Panc1 (cell line): ENCODE data around the gene SCAF1. TPM values are rescaled to one million over a fixed set of nuclear protein-coding genes. Genes with fewer than 3 reads are reported as not detected.

Experiments used
- ATAC-seq: fragments of 200-7000 bp; cut with Tn5 transposase; 2 replicates; pipeline ENCODE4 v1.9.1; 2020; ENCODE audit warnings: mild to moderate bottlenecking, moderate library complexity
- BruUV-seq: library from RNA; stranded (reverse); fragments of 400-500 nt; replicated peaks from 2 replicates; lab custom pipeline; 2021; lab: Mats Ljungman, UMichigan
- CTCF ChIA-PET: fragments of 300-600 bp; sonication (Branson Sonifier 250); formaldehyde crosslinking; loops from one replicate; lab custom pipeline; 2022; ENCODE audit warnings: antibody characterized with exemption; lab: Charles Lee
- POLR2A ChIA-PET: fragments of 300-600 bp; sonication (Branson Sonifier 250); formaldehyde crosslinking; loops from one replicate; lab custom pipeline; 2022; ENCODE audit warnings: antibody characterized with exemption; lab: Charles Lee
- DNase-seq: peaks from one replicate; pipeline ENCODE4 v3.0.0-alpha.2; 2010; ENCODE audit warnings: low read depth, low spot score
- H3K27ac ChIP-seq: 2 replicates; pipeline ENCODE4 v1.5.1; 2011; ENCODE audit warnings: mild to moderate bottlenecking, low read length, inconsistent platforms
- H3K27me3 ChIP-seq: fragments of 200-500 bp; sonication (Bioruptor generic); 2 replicates; pipeline ENCODE4 v1.6.0; 2014; ENCODE audit warnings: low read length, inconsistent platforms; ENCODE audit not compliant: control insufficient read depth, insufficient read depth
- H3K36me3 ChIP-seq: fragments of 200-500 bp; sonication (Bioruptor generic); 2 replicates; pipeline ENCODE4 v1.5.1; 2014; ENCODE audit warnings: inconsistent platforms, mild to moderate bottlenecking, low read length, moderate library complexity; ENCODE audit not compliant: control insufficient read depth, insufficient read depth
- H3K4me1 ChIP-seq: 2 replicates; pipeline ENCODE4 v1.5.1; 2011; ENCODE audit warnings: inconsistent platforms, mild to moderate bottlenecking, low read length, moderate library complexity; ENCODE audit not compliant: control insufficient read depth, insufficient read depth
- H3K4me3 ChIP-seq, 2 experiments: 2 replicates each; pipeline ENCODE4 v1.5.1; 2011 to 2012; ENCODE audit warnings: low read depth in 2 of 2, low read length in 2 of 2, mild to moderate bottlenecking in 2 of 2, inconsistent platforms in 1 of 2, moderate library complexity in 1 of 2
- H3K9me3 ChIP-seq: fragments of 200-500 bp; sonication (Bioruptor generic); 2 replicates; pipeline ENCODE4 v1.5.1; 2014; ENCODE audit warnings: low read depth, mild to moderate bottlenecking, inconsistent platforms, low read length, moderate library complexity; ENCODE audit not compliant: control insufficient read depth, insufficient read depth
- CTCF ChIP-seq: fragments of 450-650 bp; IDR thresholded peaks from 2 replicates; pipeline ENCODE4 v1.5.1; 2017; ENCODE audit warnings: mild to moderate bottlenecking
- POLR2AphosphoS5 ChIP-seq: IDR thresholded peaks from 2 replicates; pipeline ENCODE4 v1.6.1; 2012; ENCODE audit warnings: mild to moderate bottlenecking, low read depth, low read length, moderate library complexity
- REST ChIP-seq, 2 experiments: IDR thresholded peaks; 2 replicates each; pipeline ENCODE4 v1.6.1; 2011 to 2012; ENCODE audit warnings: low read depth in 2 of 2, control low read depth in 1 of 2, low read length in 1 of 2, mild to moderate bottlenecking in 1 of 2, moderate library complexity in 1 of 2; ENCODE audit not compliant: insufficient read depth in 1 of 2
- SIN3A ChIP-seq: IDR thresholded peaks from 2 replicates; pipeline ENCODE4 v1.6.1; 2012; ENCODE audit warnings: low read depth, mild to moderate bottlenecking, low read length, moderate library complexity, borderline replicate concordance; ENCODE audit not compliant: insufficient read depth
- TCF7L2 ChIP-seq: IDR thresholded peaks from 2 replicates; pipeline ENCODE4 v1.6.1; 2011; ENCODE audit warnings: mild to moderate bottlenecking, low read depth, low read length, inconsistent platforms
- in situ Hi-C: cut with HindIII; loops from 2 replicates; pipeline ENCODE4 v1.10.0; 2016; ENCODE audit warnings: low sequenced_read_pairs, low pct_unique_long_range_greater_than_20kb
- intact Hi-C: fragments of 100-400 bp; cut with micrococcal nuclease; formaldehyde crosslinking; loops from one replicate; pipeline ENCODE4 v1.10.0; 2022; ENCODE audit not compliant: unreplicated experiment
- total RNA-seq: library from RNA; stranded (reverse); gene quantifications from one replicate; pipeline ENCODE4 v1.2.1, GENCODE V29; 2021; ENCODE audit not compliant: unreplicated experiment

SCAF1 gene
- total RNA-seq, 1 experiment from 2014 or later: 77.4 TPM

- POLR2A ChIA-PET: no interaction called here
- Histone ChIP-seq H3K27ac (no peak overlapping the region), H3K4me3 (no peak overlapping the region), H3K4me1 (peaks cover 13% of the 10 kb centered on the region), H3K9me3 (no peaks in the 10 kb centered on the region), H3K27me3 (no peaks in the 10 kb centered on the region), H3K36me3 (peaks cover 4% of the 10 kb centered on the region; the same call in 1 of the 2 replicates)
- BruUV-seq: no TSS peak
- DNase-seq (no peak), ATAC-seq (no peak)
- TF ChIP-seq POLR2AphosphoS5 (no peak), SIN3A (no peak), CTCF (no peak), REST (IDR thresholded peaks at IDR 0.05; ENCODE audit: insufficient read depth in 1 of 2, low read depth in 2 of 2, low read length in 1 of 2) (no peak), TCF7L2 (no peak)
- CTCF ChIA-PET: interaction anchor here (0.6 kb wide), 1 partner anchor 118 kb away, joined by 4 read pairs; the partner anchor contains the start of gene RCN3
- in situ Hi-C loops: no loop called here
- intact Hi-C loops: no loop called here
Measured at GRCh38 chr19:49645592-49645991, 3.6 kb downstream of the SCAF1 start.

GRCh38 chr19:49645995-49646394 is 4.0 kb downstream of the SCAF1 start:
- Histone ChIP-seq H3K27ac (no peak overlapping the region), H3K4me1 (peaks cover 13% of the 10 kb centered on the region), H3K9me3 (no peaks in the 10 kb centered on the region), H3K27me3 (no peaks in the 10 kb centered on the region), H3K4me3 (no peak overlapping the region), H3K36me3 (peaks cover 4% of the 10 kb centered on the region; the same call in 1 of the 2 replicates)
- intact Hi-C loops: no loop called here
- no TSS peak for BruUV-seq
- ChIA-PET CTCF (no interaction called here), POLR2A (no interaction called here)
- no peak for DNase-seq
- in situ Hi-C loops: no loop called here
- ATAC-seq: no peak
- no peak for TF ChIP-seq CTCF
- TF ChIP-seq POLR2AphosphoS5: no peak
- TF ChIP-seq REST (IDR thresholded peaks at IDR 0.05; ENCODE audit: insufficient read depth in 1 of 2, low read depth in 2 of 2, low read length in 1 of 2): no peak
- TF ChIP-seq SIN3A: no peak
- TF ChIP-seq TCF7L2: no peak
